Breast epithelium (tissue), 3 donors: ENCODE results near the gene PSTPIP2.

Source experiments
- POLR2A ChIP-seq: fragments of 450-650 bp; IDR thresholded peaks from one replicate; pipeline ENCODE4 v1.6.1; 2016; ENCODE audit warnings: antibody characterized with exemption, mild to moderate bottlenecking, moderate library complexity
- POLR2AphosphoS5 ChIP-seq, 3 donors: sonication (generic); formaldehyde crosslinking; IDR thresholded peaks; one replicate each; pipeline ENCODE4 v1.6.1; 2017; ENCODE audit warnings: antibody characterized with exemption in 3 of 3
- TF ChIP-seq, protein P1 (sequence below), 3 donors: fragments of 450-650 bp; IDR thresholded peaks; one replicate each; pipeline ENCODE4 v1.5.1; 2016 to 2017; ENCODE audit warnings: antibody characterized with exemption in 3 of 3, mild to moderate bottlenecking in 3 of 3, moderate library complexity in 3 of 3

DNA sequence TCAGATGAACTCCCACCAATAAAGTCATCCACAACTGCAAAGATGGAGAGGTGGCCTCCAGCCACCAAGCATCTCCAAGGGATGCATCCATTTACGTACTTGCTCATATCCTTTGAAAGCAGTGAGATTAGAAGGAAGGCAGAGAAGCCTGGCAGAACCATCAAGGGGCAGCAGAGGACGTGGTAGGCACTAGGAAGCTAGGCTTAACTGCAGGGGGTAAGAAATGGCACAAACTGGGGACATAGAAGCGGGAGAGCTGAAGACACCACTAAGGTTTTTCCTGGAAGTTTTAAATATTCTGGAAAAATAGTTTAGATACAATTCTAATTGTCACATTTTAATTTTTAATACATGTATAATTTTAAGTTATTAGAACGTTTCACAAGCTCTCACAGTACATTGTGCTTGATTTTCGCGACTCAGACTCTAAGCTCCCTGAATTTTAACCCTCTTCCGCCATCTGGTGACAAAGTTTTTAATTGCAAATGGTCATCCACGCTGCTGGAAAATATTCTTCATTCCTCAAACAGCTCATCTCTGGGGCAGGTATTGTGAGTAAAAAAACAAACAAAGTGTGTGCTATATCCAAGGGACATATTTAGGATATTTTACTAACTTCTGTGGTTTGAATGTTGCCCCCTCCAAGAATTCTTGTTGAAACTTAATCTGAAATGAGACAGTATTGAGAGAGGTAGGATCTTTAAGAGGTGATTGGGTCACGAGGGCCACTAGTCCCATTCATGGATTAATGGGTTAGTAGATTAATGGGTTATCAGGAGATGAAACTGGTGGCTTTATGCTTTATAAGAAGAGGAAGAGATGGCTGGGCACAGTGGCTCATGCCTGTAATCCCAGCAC, 1.6 kb upstream of the PSTPIP2 start:
- TF ChIP-seq, protein P1, sequence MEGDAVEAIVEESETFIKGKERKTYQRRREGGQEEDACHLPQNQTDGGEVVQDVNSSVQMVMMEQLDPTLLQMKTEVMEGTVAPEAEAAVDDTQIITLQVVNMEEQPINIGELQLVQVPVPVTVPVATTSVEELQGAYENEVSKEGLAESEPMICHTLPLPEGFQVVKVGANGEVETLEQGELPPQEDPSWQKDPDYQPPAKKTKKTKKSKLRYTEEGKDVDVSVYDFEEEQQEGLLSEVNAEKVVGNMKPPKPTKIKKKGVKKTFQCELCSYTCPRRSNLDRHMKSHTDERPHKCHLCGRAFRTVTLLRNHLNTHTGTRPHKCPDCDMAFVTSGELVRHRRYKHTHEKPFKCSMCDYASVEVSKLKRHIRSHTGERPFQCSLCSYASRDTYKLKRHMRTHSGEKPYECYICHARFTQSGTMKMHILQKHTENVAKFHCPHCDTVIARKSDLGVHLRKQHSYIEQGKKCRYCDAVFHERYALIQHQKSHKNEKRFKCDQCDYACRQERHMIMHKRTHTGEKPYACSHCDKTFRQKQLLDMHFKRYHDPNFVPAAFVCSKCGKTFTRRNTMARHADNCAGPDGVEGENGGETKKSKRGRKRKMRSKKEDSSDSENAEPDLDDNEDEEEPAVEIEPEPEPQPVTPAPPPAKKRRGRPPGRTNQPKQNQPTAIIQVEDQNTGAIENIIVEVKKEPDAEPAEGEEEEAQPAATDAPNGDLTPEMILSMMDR (IDR thresholded peaks at IDR 0.05), result peak; percentile 63 to 70 (median 69)
- TF ChIP-seq POLR2A (no peak), POLR2AphosphoS5 (IDR thresholded peaks at IDR 0.05) (peak in 1 of 3 donors; percentile 11)
